Panc1 (cell line): ENCODE data around the gene COL4A4. TPM values are rescaled to one million over a fixed set of nuclear protein-coding genes. Genes with fewer than 3 reads are reported as not detected.

Experiments
- ATAC-seq: fragments of 200-7000 bp; cut with Tn5 transposase; 2 replicates; pipeline ENCODE4 v1.9.1; 2020; ENCODE audit warnings: mild to moderate bottlenecking, moderate library complexity
- BruUV-seq: library from RNA; stranded (reverse); fragments of 400-500 nt; replicated peaks from 2 replicates; lab custom pipeline; 2021; lab: Mats Ljungman, UMichigan
- CTCF ChIA-PET: fragments of 300-600 bp; sonication (Branson Sonifier 250); formaldehyde crosslinking; loops from one replicate; lab custom pipeline; 2022; ENCODE audit warnings: antibody characterized with exemption; lab: Charles Lee
- POLR2A ChIA-PET: fragments of 300-600 bp; sonication (Branson Sonifier 250); formaldehyde crosslinking; loops from one replicate; lab custom pipeline; 2022; ENCODE audit warnings: antibody characterized with exemption; lab: Charles Lee
- DNase-seq: peaks from one replicate; pipeline ENCODE4 v3.0.0-alpha.2; 2010; ENCODE audit warnings: low read depth, low spot score
- H3K27ac ChIP-seq: 2 replicates; pipeline ENCODE4 v1.5.1; 2011; ENCODE audit warnings: mild to moderate bottlenecking, low read length, inconsistent platforms
- H3K27me3 ChIP-seq: fragments of 200-500 bp; sonication (Bioruptor generic); 2 replicates; pipeline ENCODE4 v1.6.0; 2014; ENCODE audit warnings: low read length, inconsistent platforms; ENCODE audit not compliant: control insufficient read depth, insufficient read depth
- H3K36me3 ChIP-seq: fragments of 200-500 bp; sonication (Bioruptor generic); 2 replicates; pipeline ENCODE4 v1.5.1; 2014; ENCODE audit warnings: inconsistent platforms, mild to moderate bottlenecking, low read length, moderate library complexity; ENCODE audit not compliant: control insufficient read depth, insufficient read depth
- H3K4me1 ChIP-seq: 2 replicates; pipeline ENCODE4 v1.5.1; 2011; ENCODE audit warnings: inconsistent platforms, mild to moderate bottlenecking, low read length, moderate library complexity; ENCODE audit not compliant: control insufficient read depth, insufficient read depth
- H3K4me3 ChIP-seq, 2 experiments: 2 replicates each; pipeline ENCODE4 v1.5.1; 2011 to 2012; ENCODE audit warnings: low read depth in 2 of 2, low read length in 2 of 2, mild to moderate bottlenecking in 2 of 2, inconsistent platforms in 1 of 2, moderate library complexity in 1 of 2
- H3K9me3 ChIP-seq: fragments of 200-500 bp; sonication (Bioruptor generic); 2 replicates; pipeline ENCODE4 v1.5.1; 2014; ENCODE audit warnings: low read depth, mild to moderate bottlenecking, inconsistent platforms, low read length, moderate library complexity; ENCODE audit not compliant: control insufficient read depth, insufficient read depth
- POLR2AphosphoS5 ChIP-seq: IDR thresholded peaks from 2 replicates; pipeline ENCODE4 v1.6.1; 2012; ENCODE audit warnings: mild to moderate bottlenecking, low read depth, low read length, moderate library complexity
- SIN3A ChIP-seq: IDR thresholded peaks from 2 replicates; pipeline ENCODE4 v1.6.1; 2012; ENCODE audit warnings: low read depth, mild to moderate bottlenecking, low read length, moderate library complexity, borderline replicate concordance; ENCODE audit not compliant: insufficient read depth
- TCF7L2 ChIP-seq: IDR thresholded peaks from 2 replicates; pipeline ENCODE4 v1.6.1; 2011; ENCODE audit warnings: mild to moderate bottlenecking, low read depth, low read length, inconsistent platforms
- in situ Hi-C: cut with HindIII; loops from 2 replicates; pipeline ENCODE4 v1.10.0; 2016; ENCODE audit warnings: low sequenced_read_pairs, low pct_unique_long_range_greater_than_20kb
- intact Hi-C: fragments of 100-400 bp; cut with micrococcal nuclease; formaldehyde crosslinking; loops from one replicate; pipeline ENCODE4 v1.10.0; 2022; ENCODE audit not compliant: unreplicated experiment
- total RNA-seq: library from RNA; stranded (reverse); gene quantifications from one replicate; pipeline ENCODE4 v1.2.1, GENCODE V29; 2021; ENCODE audit not compliant: unreplicated experiment
- TF ChIP-seq, protein P1 (sequence below): fragments of 450-650 bp; IDR thresholded peaks from 2 replicates; pipeline ENCODE4 v1.5.1; 2017; ENCODE audit warnings: mild to moderate bottlenecking
- TF ChIP-seq, protein P2 (sequence below), 2 experiments: IDR thresholded peaks; 2 replicates each; pipeline ENCODE4 v1.6.1; 2011 to 2012; ENCODE audit warnings: low read depth in 2 of 2, control low read depth in 1 of 2, low read length in 1 of 2, mild to moderate bottlenecking in 1 of 2, moderate library complexity in 1 of 2; ENCODE audit not compliant: insufficient read depth in 1 of 2

Gene COL4A4
- total RNA-seq, 1 experiment from 2014 or later = 0.13 TPM

DNA sequence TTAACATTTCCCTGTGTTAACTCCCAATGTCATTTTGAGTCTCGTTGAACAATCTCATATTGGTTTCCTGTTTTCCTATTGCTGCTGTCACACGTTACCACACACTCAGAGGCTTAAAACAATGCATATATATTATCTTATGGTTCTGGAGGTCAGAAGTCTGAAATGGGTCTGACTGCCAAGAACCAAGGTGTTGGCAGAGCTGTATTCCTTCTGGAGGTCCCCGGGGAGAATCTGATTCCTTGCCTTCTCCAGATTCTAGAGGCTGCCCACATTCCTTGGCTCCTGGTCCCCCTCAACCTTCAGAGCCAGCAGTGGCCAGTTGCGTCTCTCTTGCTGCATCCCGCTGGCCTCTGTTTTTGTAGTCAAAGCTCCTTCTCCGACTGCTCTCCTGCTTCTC is 17.5 kb downstream of the COL4A4 start:
- no peak for DNase-seq
- POLR2A ChIA-PET = no interaction called here
- BruUV-seq = no TSS peak
- Histone ChIP-seq H3K36me3 (no peaks in the 10 kb centered on the region), H3K4me3 (no peak overlapping the region), H3K4me1 (no peaks in the 10 kb centered on the region), H3K9me3 (peaks cover 5% of the 10 kb centered on the region; the same call in 1 of the 2 replicates), H3K27me3 (peaks cover 7% of the 10 kb centered on the region), H3K27ac (no peak overlapping the region)
- CTCF ChIA-PET = no interaction called here
- in situ Hi-C loops = no loop called here
- intact Hi-C loops = no loop called here
- no peak for ATAC-seq
- no peak for TF ChIP-seq SIN3A

DNA sequence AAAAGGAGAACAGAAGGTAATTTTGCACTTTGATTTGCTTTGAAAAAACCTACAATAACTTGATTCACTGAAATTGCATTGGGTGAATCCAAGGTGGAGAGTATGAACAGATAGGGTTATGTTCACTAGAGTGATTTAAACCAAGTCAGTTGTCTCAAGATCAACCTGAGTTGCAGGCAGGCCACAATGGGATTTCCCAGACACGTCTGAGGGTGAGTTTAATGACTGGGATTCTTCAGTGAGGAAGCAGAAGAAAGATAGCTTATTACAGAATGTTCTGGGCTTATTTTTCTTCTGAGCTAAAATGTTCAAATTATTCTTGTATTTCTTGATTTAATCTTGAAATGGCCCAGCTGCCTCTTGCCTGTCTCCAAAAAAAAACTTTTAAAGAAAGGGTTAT is 20.1 kb downstream of the COL4A4 start:
- intact Hi-C loops = no loop called here
- Histone ChIP-seq H3K36me3 (no peaks in the 10 kb centered on the region), H3K4me3 (no peak overlapping the region), H3K27me3 (peaks cover 7% of the 10 kb centered on the region), H3K27ac (no peak overlapping the region), H3K9me3 (peaks cover 5% of the 10 kb centered on the region; the same call in 1 of the 2 replicates), H3K4me1 (no peaks in the 10 kb centered on the region)
- ATAC-seq (no peak), DNase-seq (no peak)
- in situ Hi-C loops = no loop called here
- POLR2A ChIA-PET = no interaction called here
- BruUV-seq = no TSS peak
- TF ChIP-seq TCF7L2 (no peak), SIN3A (no peak), POLR2AphosphoS5 (no peak)
- TF ChIP-seq, protein P1, sequence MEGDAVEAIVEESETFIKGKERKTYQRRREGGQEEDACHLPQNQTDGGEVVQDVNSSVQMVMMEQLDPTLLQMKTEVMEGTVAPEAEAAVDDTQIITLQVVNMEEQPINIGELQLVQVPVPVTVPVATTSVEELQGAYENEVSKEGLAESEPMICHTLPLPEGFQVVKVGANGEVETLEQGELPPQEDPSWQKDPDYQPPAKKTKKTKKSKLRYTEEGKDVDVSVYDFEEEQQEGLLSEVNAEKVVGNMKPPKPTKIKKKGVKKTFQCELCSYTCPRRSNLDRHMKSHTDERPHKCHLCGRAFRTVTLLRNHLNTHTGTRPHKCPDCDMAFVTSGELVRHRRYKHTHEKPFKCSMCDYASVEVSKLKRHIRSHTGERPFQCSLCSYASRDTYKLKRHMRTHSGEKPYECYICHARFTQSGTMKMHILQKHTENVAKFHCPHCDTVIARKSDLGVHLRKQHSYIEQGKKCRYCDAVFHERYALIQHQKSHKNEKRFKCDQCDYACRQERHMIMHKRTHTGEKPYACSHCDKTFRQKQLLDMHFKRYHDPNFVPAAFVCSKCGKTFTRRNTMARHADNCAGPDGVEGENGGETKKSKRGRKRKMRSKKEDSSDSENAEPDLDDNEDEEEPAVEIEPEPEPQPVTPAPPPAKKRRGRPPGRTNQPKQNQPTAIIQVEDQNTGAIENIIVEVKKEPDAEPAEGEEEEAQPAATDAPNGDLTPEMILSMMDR = no peak
- TF ChIP-seq, protein P2, sequence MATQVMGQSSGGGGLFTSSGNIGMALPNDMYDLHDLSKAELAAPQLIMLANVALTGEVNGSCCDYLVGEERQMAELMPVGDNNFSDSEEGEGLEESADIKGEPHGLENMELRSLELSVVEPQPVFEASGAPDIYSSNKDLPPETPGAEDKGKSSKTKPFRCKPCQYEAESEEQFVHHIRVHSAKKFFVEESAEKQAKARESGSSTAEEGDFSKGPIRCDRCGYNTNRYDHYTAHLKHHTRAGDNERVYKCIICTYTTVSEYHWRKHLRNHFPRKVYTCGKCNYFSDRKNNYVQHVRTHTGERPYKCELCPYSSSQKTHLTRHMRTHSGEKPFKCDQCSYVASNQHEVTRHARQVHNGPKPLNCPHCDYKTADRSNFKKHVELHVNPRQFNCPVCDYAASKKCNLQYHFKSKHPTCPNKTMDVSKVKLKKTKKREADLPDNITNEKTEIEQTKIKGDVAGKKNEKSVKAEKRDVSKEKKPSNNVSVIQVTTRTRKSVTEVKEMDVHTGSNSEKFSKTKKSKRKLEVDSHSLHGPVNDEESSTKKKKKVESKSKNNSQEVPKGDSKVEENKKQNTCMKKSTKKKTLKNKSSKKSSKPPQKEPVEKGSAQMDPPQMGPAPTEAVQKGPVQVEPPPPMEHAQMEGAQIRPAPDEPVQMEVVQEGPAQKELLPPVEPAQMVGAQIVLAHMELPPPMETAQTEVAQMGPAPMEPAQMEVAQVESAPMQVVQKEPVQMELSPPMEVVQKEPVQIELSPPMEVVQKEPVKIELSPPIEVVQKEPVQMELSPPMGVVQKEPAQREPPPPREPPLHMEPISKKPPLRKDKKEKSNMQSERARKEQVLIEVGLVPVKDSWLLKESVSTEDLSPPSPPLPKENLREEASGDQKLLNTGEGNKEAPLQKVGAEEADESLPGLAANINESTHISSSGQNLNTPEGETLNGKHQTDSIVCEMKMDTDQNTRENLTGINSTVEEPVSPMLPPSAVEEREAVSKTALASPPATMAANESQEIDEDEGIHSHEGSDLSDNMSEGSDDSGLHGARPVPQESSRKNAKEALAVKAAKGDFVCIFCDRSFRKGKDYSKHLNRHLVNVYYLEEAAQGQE (IDR thresholded peaks at IDR 0.05; ENCODE audit: insufficient read depth in 1 of 2, low read depth in 2 of 2, low read length in 1 of 2) = no peak
- CTCF ChIA-PET = no interaction called here

DNA sequence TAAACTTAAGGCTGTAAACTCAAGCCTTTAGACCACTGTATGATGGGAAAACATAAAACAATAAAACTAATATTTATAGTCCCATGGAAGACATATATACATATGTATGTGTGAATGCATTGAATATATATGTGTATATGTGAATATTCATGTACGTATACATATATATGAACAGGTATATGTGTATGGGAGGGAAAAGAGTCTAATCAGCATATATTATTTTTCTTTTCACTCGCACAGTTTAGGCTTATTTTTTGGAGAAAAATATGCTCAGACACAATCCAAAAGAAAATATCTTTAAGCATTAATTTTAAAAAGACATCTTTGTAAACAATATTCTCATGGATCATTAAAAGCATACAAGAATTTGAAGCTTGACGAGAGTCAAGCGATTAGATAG is 22.7 kb downstream of the COL4A4 start:
- Histone ChIP-seq H3K4me3 (no peak overlapping the region), H3K4me1 (no peaks in the 10 kb centered on the region), H3K36me3 (no peaks in the 10 kb centered on the region), H3K9me3 (no peaks in the 10 kb centered on the region), H3K27ac (no peak overlapping the region), H3K27me3 (peaks cover 7% of the 10 kb centered on the region)
- BruUV-seq = no TSS peak
- intact Hi-C loops = no loop called here
- ChIA-PET CTCF (no interaction called here), POLR2A (no interaction called here)
- in situ Hi-C loops = no loop called here
- no peak for DNase-seq
- ATAC-seq = no peak
- TF ChIP-seq TCF7L2 (no peak), SIN3A (no peak), POLR2AphosphoS5 (no peak)
- TF ChIP-seq, protein P1 = no peak
- TF ChIP-seq, protein P2 (IDR thresholded peaks at IDR 0.05; ENCODE audit: insufficient read depth in 1 of 2, low read depth in 2 of 2, low read length in 1 of 2) = no peak
